ENCODE results near the gene DCST2.

DNA sequence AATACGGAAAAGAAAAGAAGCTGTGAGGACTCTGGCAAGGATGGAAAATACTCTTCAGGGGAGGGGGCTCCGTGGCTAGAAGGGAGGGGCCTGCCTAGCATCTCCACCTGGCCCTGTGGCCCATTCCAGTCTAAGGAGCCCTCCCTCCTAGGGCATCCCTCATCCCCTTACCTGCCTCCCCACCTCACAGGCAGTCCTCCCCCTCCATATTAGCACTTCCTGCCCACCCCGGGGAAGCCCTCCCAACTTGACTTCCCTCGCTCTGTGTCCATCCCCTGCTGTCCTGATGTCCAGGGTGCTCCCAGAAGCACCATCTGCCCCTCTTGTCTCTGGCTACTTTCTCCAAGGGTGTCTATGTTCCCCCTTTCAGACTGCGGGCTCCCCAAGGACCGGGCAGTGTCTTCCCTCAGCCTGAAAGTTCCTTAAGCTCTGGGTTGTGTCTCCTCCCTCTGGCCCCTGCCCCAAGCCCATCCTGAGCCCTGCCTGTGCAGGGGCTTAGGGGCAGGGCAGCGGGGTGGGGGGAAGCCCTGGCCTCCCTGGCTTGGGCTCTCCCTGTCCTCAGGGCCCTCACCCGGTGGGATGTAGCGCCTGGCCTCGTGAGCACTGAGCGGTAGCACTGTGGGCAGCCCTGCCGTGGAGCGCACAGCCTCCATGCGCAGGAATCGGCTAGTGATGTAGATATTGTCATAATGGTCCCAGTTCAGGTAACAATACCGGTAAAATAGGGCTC lies 3.9 kb downstream of the DCST2 start:
- TF ChIP-seq TAF1 (IDR thresholded peaks at IDR 0.05; ENCODE audit: low read depth): no peak
- TF ChIP-seq, protein P1, sequence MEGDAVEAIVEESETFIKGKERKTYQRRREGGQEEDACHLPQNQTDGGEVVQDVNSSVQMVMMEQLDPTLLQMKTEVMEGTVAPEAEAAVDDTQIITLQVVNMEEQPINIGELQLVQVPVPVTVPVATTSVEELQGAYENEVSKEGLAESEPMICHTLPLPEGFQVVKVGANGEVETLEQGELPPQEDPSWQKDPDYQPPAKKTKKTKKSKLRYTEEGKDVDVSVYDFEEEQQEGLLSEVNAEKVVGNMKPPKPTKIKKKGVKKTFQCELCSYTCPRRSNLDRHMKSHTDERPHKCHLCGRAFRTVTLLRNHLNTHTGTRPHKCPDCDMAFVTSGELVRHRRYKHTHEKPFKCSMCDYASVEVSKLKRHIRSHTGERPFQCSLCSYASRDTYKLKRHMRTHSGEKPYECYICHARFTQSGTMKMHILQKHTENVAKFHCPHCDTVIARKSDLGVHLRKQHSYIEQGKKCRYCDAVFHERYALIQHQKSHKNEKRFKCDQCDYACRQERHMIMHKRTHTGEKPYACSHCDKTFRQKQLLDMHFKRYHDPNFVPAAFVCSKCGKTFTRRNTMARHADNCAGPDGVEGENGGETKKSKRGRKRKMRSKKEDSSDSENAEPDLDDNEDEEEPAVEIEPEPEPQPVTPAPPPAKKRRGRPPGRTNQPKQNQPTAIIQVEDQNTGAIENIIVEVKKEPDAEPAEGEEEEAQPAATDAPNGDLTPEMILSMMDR (IDR thresholded peaks at IDR 0.05; ENCODE audit: poor library complexity, severe bottlenecking): no peak
- no peak for TF ChIP-seq POLR2AphosphoS5 (IDR thresholded peaks at IDR 0.05)
- no peak for TF ChIP-seq EZH2 (IDR thresholded peaks at IDR 0.05; ENCODE audit: borderline replicate concordance, insufficient read depth, low read length, poor library complexity, severe bottlenecking)
- TF ChIP-seq, protein P2, sequence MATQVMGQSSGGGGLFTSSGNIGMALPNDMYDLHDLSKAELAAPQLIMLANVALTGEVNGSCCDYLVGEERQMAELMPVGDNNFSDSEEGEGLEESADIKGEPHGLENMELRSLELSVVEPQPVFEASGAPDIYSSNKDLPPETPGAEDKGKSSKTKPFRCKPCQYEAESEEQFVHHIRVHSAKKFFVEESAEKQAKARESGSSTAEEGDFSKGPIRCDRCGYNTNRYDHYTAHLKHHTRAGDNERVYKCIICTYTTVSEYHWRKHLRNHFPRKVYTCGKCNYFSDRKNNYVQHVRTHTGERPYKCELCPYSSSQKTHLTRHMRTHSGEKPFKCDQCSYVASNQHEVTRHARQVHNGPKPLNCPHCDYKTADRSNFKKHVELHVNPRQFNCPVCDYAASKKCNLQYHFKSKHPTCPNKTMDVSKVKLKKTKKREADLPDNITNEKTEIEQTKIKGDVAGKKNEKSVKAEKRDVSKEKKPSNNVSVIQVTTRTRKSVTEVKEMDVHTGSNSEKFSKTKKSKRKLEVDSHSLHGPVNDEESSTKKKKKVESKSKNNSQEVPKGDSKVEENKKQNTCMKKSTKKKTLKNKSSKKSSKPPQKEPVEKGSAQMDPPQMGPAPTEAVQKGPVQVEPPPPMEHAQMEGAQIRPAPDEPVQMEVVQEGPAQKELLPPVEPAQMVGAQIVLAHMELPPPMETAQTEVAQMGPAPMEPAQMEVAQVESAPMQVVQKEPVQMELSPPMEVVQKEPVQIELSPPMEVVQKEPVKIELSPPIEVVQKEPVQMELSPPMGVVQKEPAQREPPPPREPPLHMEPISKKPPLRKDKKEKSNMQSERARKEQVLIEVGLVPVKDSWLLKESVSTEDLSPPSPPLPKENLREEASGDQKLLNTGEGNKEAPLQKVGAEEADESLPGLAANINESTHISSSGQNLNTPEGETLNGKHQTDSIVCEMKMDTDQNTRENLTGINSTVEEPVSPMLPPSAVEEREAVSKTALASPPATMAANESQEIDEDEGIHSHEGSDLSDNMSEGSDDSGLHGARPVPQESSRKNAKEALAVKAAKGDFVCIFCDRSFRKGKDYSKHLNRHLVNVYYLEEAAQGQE (IDR thresholded peaks at IDR 0.05; ENCODE audit: borderline replicate concordance): no peak
- no peak for TF ChIP-seq EP300 (conservative IDR thresholded peaks at IDR 0.05; ENCODE audit: poor library complexity, severe bottlenecking)
- no peak for TF ChIP-seq RAD21 (conservative IDR thresholded peaks at IDR 0.05)
- no peak for TF ChIP-seq MXI1 (conservative IDR thresholded peaks at IDR 0.05; ENCODE audit: poor library complexity, severe bottlenecking)
- no peak for TF ChIP-seq SMC3 (conservative IDR thresholded peaks at IDR 0.05; ENCODE audit: poor library complexity)

All from neural cell (in vitro differentiated cells).